IPS-NIHi11 (cell line): Measurements from ENCODE around the gene PICALM.

Source experiments
- DNase-seq: peaks from one replicate; pipeline ENCODE4 v3.0.0; 2012; ENCODE audit warnings: mixed read lengths, low spot score

PICALM gene

GRCh38 chr11:86050196-86050709, 18.6 kb downstream of the PICALM start:
- no peak for DNase-seq

GRCh38 chr11:86047275-86047991, 21.5 kb downstream of the PICALM start:
- no peak for DNase-seq

- DNase-seq: no peak
Measured at GRCh38 chr11:86046116-86046515, 22.8 kb downstream of the PICALM start.

GRCh38 chr11:86043765-86044503, 24.9 kb downstream of the PICALM start:
- DNase-seq: no peak

- DNase-seq: peak; percentile 80
Measured at GRCh38 chr11:86041975-86042378, 26.9 kb downstream of the PICALM start.

GRCh38 chr11:86040919-86041850, 27.7 kb downstream of the PICALM start:
- no peak for DNase-seq

- DNase-seq: no peak
Measured at GRCh38 chr11:86039094-86039493, 29.8 kb downstream of the PICALM start.

GRCh38 chr11:86037743-86038142, 31.1 kb downstream of the PICALM start:
- DNase-seq: no peak

GRCh38 chr11:86035920-86036319, 33.0 kb downstream of the PICALM start:
- DNase-seq: no peak

- peak; percentile 8 for DNase-seq
Measured at GRCh38 chr11:86035164-86035563, 33.7 kb downstream of the PICALM start.

GRCh38 chr11:86034710-86035109, 34.2 kb downstream of the PICALM start:
- DNase-seq: no peak

- no peak for DNase-seq
Measured at GRCh38 chr11:86021377-86021776, 47.5 kb downstream of the PICALM start.

- no peak for DNase-seq
Measured at GRCh38 chr11:86018249-86018648, 50.6 kb downstream of the PICALM start.

GRCh38 chr11:86016451-86016850, 52.4 kb downstream of the PICALM start:
- no peak for DNase-seq

GRCh38 chr11:86015699-86016098, 53.2 kb downstream of the PICALM start:
- no peak for DNase-seq

GRCh38 chr11:86014221-86014620, 54.7 kb downstream of the PICALM start:
- no peak for DNase-seq

- DNase-seq: no peak
Measured at GRCh38 chr11:86013713-86014112, 55.2 kb downstream of the PICALM start.

- DNase-seq: no peak
Measured at GRCh38 chr11:86011175-86011574, 57.7 kb downstream of the PICALM start.

- no peak for DNase-seq
Measured at GRCh38 chr11:86003654-86004053, 65.2 kb downstream of the PICALM start.

GRCh38 chr11:86002431-86002830, 66.5 kb downstream of the PICALM start:
- DNase-seq: no peak

- DNase-seq: no peak
Measured at GRCh38 chr11:85991508-85991907, 77.4 kb downstream of the PICALM start.

- no peak for DNase-seq
Measured at GRCh38 chr11:85989746-85990145, 79.1 kb downstream of the PICALM start.
